ENCODE results near the gene RAB31.

- no peak for TF ChIP-seq POLR2A (IDR thresholded peaks at IDR 0.05; ENCODE audit: low read depth)
- peak in 1 of 3 experiments; percentile 26 for TF ChIP-seq CTCF (IDR thresholded peaks at IDR 0.05)
These were observed 46.5 kb upstream of the RAB31 start for GRCh38 chr18:9661564-9661963.

All from esophagus muscularis mucosa (tissue), 3 donors.